ENCODE measurements around the gene KCNAB1. TPM values are rescaled to one million over a fixed set of nuclear protein-coding genes. Genes with fewer than 3 reads are reported as not detected.

KCNAB1 gene
- total and polyA plus RNA-seq, 12 donors: 1.4 to 5.0 (median 2.5) TPM

- peak; percentile 19 to 57 for DNase-seq
- 61 to 66% methylated on average over 6 of the region's 6 CpGs for WGBS, 2 donors
- H3K27ac ChIP-seq: peak overlapping the region in 6 of 10 donors; percentile 0 to 68 (median 53)
Observed at GRCh38 chr3:156388497-156389448, 268.4 kb downstream of the KCNAB1 start.

GRCh38 chr3:156389449-156389950, 269.1 kb downstream of the KCNAB1 start:
- H3K27me3 ChIP-seq: peaks cover 0 to 4% (median 0%) of the 10 kb centered on the region in 7 donors
- no peaks in the 10 kb centered on the region for H3K36me3 ChIP-seq
- intact Hi-C loops (cut with DNase I): loop anchor here in 3 of 10 donors (10.0 kb wide), 3 partner anchors 105 to 235 kb away; no protein-coding TSS in a partner anchor
- ATAC-seq: no peak
- peak overlapping the region in 4 of 10 donors; percentile 7 to 68 (median 56) for H3K27ac ChIP-seq
- peaks cover 0 to 9% (median 0%) of the 10 kb centered on the region in 9 donors for H3K4me1 ChIP-seq
- no peaks in the 10 kb centered on the region for H3K9me3 ChIP-seq
- WGBS, 2 donors: 67 to 83% methylated on average over 3 of the region's 3 CpGs
- no peak for TF ChIP-seq CTCF (IDR thresholded peaks at IDR 0.05)
- H3K4me3 ChIP-seq: no peak overlapping the region
- no peak for DNase-seq

More at GRCh38 chr3:156388497-156389448, 268.4 kb downstream of the KCNAB1 start:
- TF ChIP-seq CTCF (IDR thresholded peaks at IDR 0.05): no peak
- Histone ChIP-seq H3K9me3 (no peaks in the 10 kb centered on the region), H3K36me3 (no peaks in the 10 kb centered on the region), H3K4me3 (no peak overlapping the region), H3K27me3 (peaks cover 0 to 4% (median 0%) of the 10 kb centered on the region in 7 donors), H3K4me1 (peaks cover 0 to 16% (median 3%) of the 10 kb centered on the region in 9 donors)
- ATAC-seq: peak; percentile 65 to 91 (median 86)
- intact Hi-C loops (cut with DNase I): loop anchor here in 3 of 10 donors (10.0 kb wide), 3 partner anchors 106 to 234 kb away; no protein-coding TSS in a partner anchor

GRCh38 chr3:156390846-156391245, 270.5 kb downstream of the KCNAB1 start:
- Histone ChIP-seq H3K9me3 (no peaks in the 10 kb centered on the region), H3K27me3 (peaks cover 0 to 4% (median 0%) of the 10 kb centered on the region in 7 donors), H3K36me3 (no peaks in the 10 kb centered on the region), H3K4me3 (no peak overlapping the region), H3K4me1 (peaks cover 0 to 9% (median 0%) of the 10 kb centered on the region in 9 donors), H3K27ac (no peak overlapping the region)
- intact Hi-C loops (cut with DNase I): no loop called here
- ATAC-seq: no peak
- no peak for DNase-seq
- TF ChIP-seq CTCF (IDR thresholded peaks at IDR 0.05): no peak
- WGBS, 2 donors: 86 to 93% methylated on average over 4 of the region's 4 CpGs

GRCh38 chr3:156395961-156396710, 275.8 kb downstream of the KCNAB1 start:
- H3K27ac ChIP-seq: no peak overlapping the region
- no peaks in the 10 kb centered on the region for H3K4me1 ChIP-seq
- DNase-seq (no peak), ATAC-seq (no peak)
- H3K36me3 ChIP-seq: no peaks in the 10 kb centered on the region
- intact Hi-C loops (cut with DNase I): no loop called here
- 89 to 91% methylated on average over 4 of the region's 4 CpGs for WGBS, 2 donors
- H3K9me3 ChIP-seq: no peaks in the 10 kb centered on the region
- no peak overlapping the region for H3K4me3 ChIP-seq
- TF ChIP-seq CTCF (IDR thresholded peaks at IDR 0.05): no peak
- H3K27me3 ChIP-seq: no peaks in the 10 kb centered on the region
